Adrenal gland (tissue), 12 donors: ENCODE results near the gene GPAT3. TPM values are rescaled to one million over a fixed set of nuclear protein-coding genes. Genes with fewer than 3 reads are reported as not detected.
"Not testable (repeated sequence)": the region's sequence is repeated elsewhere in the genome, so short reads cannot be mapped to it uniquely, and the experiment has no call there.

ENCODE experiments used
- DNase-seq, 7 donors: peaks; one replicate each; pipeline ENCODE4 v3.0.0-alpha.2; 2019 to 2020
- H3K27ac ChIP-seq, 5 donors: fragments of 200-600 bp; sonication (generic) in 4 of 5; 1 replicate in 3 of 5; 2 replicates in 2 of 5; pipeline versions ENCODE4 v1.5.1 to v1.8.0; 2016 to 2020; ENCODE audit warnings: mild to moderate bottlenecking in 1 of 5
- H3K27me3 ChIP-seq: fragments of 200-600 bp; 2 replicates; pipeline ENCODE4 v1.8.0; 2021
- H3K36me3 ChIP-seq, 2 donors: fragments of 200-600 bp; replicated peaks in 1 of 2; 1 replicate in 1 of 2; 2 replicates in 1 of 2; pipeline versions ENCODE4 v1.5.1 to v1.8.0; 2018 to 2022
- H3K4me1 ChIP-seq, 2 donors: fragments of 200-600 bp; replicated peaks in 1 of 2; 1 replicate in 1 of 2; 2 replicates in 1 of 2; pipeline versions ENCODE4 v1.5.1 to v1.8.0; 2018 to 2021
- H3K4me3 ChIP-seq, 4 donors: fragments of 200-600 bp; sonication (generic) in 3 of 4; one replicate each; pipeline ENCODE4 v1.5.1; 2016 to 2018
- H3K9me3 ChIP-seq, 3 donors: fragments of 200-600 bp; sonication (generic) in 1 of 3; replicated peaks in 1 of 3; 1 replicate in 2 of 3; 2 replicates in 1 of 3; pipeline versions ENCODE4 v1.5.1 to v1.8.0; 2016 to 2021
- POLR2A ChIP-seq, 2 donors: fragments of 450-650 bp; IDR thresholded peaks; one replicate each; pipeline ENCODE4 v1.6.1; 2017; ENCODE audit warnings: antibody characterized with exemption in 2 of 2, mild to moderate bottlenecking in 2 of 2, moderate library complexity in 1 of 2
- WGBS, 4 donors: extraction: QIAGEN DNeasy Blood & Tissue Kit in 2 of 4; methylation state at CpG; one replicate each; pipeline versions ENCODE4 v1.1.5 to v1.1.7; 2013 to 2017; 5-methylcytosine and 5-hydroxymethylcytosine counted together
- intact Hi-C, 2 donors: fragments of 100-400 bp; cut with DNase I; formaldehyde crosslinking; loops; one replicate each; pipeline versions ENCODE4 v1.14.1 to v1.15.0; 2022 to 2023
- polyA plus RNA-seq, 3 donors: library from polyadenylated mRNA; stranded (reverse); fragments of 200-250 nt in 2 of 3; fragments of 350-450 nt in 1 of 3; fragmentation: Illumina TruSeq in 1 of 3; extraction: RNeasy Lipid Tissue Mini Kit (QIAGEN cat#74804) in 1 of 3; gene quantifications; one replicate each; pipeline ENCODE4 v1.2.3, GENCODE V29; 2013 to 2014
- total RNA-seq, 9 donors: library from RNA; depleted of rRNA in 4 of 9; stranded (reverse); fragments of >200 nt in 4 of 9; fragments of 120-200 nt in 1 of 9; fragmentation: NEBNext Ultra II Directional in 1 of 9; extraction: Animal tissue kit (Norgen Biotek cat#: 25700) in 1 of 9; gene quantifications; one replicate each; pipeline versions ENCODE4 v1.1.0 to v1.2.4, GENCODE V29; 2013 to 2023
- TF ChIP-seq, protein P1 (sequence below), 6 experiments: fragments of 450-650 bp in 4 of 6; fragments of 200-600 bp in 2 of 6; sonication (generic) in 1 of 6; IDR thresholded peaks; 1 replicate in 5 of 6; 2 replicates in 1 of 6; pipeline versions ENCODE4 v1.5.1 to v1.8.0; 2016 to 2021; ENCODE audit warnings: antibody characterized with exemption in 6 of 6, mild to moderate bottlenecking in 2 of 6, moderate library complexity in 1 of 6
- donor health status: healthy with polysubstance abuse.
- donor health status: Bipolar disorder and iron deficiency.
- donor health status: DM: yes; HTN: yes; CAD: no.
- donor health status: DM: no; HTN: no; CAD: no.
- donor health status: DM: no; HTN: no; CAD: no.
- donor health status: DM: yes; HTN: yes; CAD: no.

The GPAT3 gene
- total and polyA plus RNA-seq, 12 donors: 0.12 to 15.4 (median 0.98) TPM

DNA sequence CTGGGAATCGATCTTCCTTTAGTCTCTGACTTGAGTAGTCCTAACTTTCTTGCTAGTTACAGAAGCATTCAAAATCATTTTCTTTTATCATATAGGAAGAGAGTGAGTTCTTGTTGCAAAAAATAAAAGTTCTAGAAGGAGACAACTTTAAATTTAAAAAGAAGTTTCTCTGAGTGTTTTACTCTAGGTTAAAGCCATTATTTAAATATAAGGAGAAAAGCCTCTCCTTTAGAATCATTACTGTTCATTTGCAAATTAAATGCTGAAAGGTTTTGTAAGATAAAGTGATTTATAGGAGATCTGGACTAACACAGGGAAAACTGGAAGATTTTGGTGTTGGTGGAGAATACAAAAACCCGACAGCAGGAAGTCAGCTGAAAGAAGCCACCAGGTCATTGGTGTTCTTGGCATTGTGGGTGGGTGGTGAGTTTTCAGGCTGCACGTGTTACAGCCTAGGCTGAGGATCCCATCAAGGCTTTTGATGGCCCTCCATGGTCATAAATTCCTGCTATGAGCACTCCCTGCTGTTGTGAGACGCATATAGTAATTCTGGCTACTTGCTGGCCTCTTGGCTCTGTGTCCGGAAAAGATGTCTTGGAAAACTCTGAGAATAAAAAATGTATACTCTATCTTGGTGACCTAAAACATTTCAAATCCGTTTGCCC lies 81.6 kb downstream of the GPAT3 start:
- no peaks in the 10 kb centered on the region for H3K27me3 ChIP-seq
- DNase-seq: no peak
- no peak overlapping the region for H3K4me3 ChIP-seq
- no peak overlapping the region for H3K27ac ChIP-seq
- WGBS, 4 donors: 65 to 82% (median 79%) methylated on average over 6 of the region's 6 CpGs
- H3K9me3 ChIP-seq: peaks cover 0 to 16% (median 0%) of the 10 kb centered on the region in 3 donors
- peaks cover 10 to 13% of the 10 kb centered on the region in 2 donors for H3K4me1 ChIP-seq
- intact Hi-C loops: no loop called here
- no peak for TF ChIP-seq POLR2A (IDR thresholded peaks at IDR 0.05)
- TF ChIP-seq, protein P1, sequence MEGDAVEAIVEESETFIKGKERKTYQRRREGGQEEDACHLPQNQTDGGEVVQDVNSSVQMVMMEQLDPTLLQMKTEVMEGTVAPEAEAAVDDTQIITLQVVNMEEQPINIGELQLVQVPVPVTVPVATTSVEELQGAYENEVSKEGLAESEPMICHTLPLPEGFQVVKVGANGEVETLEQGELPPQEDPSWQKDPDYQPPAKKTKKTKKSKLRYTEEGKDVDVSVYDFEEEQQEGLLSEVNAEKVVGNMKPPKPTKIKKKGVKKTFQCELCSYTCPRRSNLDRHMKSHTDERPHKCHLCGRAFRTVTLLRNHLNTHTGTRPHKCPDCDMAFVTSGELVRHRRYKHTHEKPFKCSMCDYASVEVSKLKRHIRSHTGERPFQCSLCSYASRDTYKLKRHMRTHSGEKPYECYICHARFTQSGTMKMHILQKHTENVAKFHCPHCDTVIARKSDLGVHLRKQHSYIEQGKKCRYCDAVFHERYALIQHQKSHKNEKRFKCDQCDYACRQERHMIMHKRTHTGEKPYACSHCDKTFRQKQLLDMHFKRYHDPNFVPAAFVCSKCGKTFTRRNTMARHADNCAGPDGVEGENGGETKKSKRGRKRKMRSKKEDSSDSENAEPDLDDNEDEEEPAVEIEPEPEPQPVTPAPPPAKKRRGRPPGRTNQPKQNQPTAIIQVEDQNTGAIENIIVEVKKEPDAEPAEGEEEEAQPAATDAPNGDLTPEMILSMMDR (IDR thresholded peaks at IDR 0.05): no peak
- no peaks in the 10 kb centered on the region for H3K36me3 ChIP-seq

DNA sequence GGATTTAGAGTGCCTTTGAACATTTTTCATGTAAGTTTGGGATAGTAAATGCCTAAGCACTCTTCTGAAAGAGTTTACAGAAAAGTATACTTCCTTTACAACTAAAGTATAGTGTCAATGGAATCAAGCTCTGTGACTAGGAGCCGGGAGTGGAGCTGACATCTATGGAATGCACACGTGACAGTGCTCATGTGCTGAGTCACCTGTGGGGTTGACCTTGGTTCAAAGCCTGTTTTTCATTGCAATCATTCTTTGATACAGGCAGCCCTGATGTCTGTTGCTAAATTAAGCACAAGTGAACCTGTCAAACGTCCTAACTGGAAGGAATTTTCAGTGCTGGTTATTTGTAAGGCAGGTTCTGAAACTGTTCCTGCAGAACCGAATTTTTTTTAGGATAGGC lies 82.5 kb downstream of the GPAT3 start:
- TF ChIP-seq POLR2A (IDR thresholded peaks at IDR 0.05): peak in 1 of 2 donors; percentile 37
- TF ChIP-seq, protein P1 (IDR thresholded peaks at IDR 0.05): no peak
- intact Hi-C loops: no loop called here
- H3K36me3 ChIP-seq: no peaks in the 10 kb centered on the region
- peak overlapping the region in 1 of 5 donors; percentile 24 for H3K27ac ChIP-seq
- peaks cover 10 to 13% of the 10 kb centered on the region in 2 donors for H3K4me1 ChIP-seq
- H3K9me3 ChIP-seq: peaks cover 0 to 6% (median 0%) of the 10 kb centered on the region in 3 donors
- 8 to 13% (median 11%) methylated on average over 4 of the region's 4 CpGs for WGBS, 4 donors
- H3K27me3 ChIP-seq: no peaks in the 10 kb centered on the region
- no peak overlapping the region for H3K4me3 ChIP-seq
- peak; percentile 63 to 86 (median 73) for DNase-seq

DNA sequence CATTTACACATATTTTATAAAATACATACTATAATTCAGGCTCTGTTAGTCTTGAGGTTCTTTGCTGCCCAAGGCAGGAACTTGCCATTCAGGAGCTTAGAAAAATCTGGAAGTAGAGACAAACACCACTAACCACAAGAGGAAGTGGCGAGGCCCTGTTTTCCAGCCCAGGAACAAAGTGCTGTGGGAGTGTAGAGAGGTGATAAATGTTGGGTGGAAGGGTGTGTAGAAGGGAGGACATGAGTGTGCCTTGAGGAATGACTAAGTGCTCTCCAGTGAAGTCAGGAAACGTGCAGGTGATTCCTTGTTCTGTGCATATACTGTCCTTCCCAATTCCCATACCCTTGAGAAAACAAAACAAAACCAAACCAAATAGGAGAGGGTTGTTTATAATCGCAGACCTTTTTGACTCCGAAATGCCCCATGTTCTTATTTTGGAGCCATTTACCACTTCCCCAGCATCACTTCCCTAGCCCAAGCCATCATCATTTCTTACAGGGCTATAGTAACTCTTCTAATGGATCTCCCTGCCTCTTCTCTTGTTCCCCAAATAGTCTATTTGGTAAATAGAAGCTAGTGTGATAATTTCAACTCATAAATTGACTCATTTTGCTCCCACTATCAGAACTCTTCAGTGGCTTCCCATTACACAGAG lies 83.2 kb downstream of the GPAT3 start:
- H3K4me3 ChIP-seq: no peak overlapping the region
- intact Hi-C loops: no loop called here
- no peaks in the 10 kb centered on the region for H3K9me3 ChIP-seq
- TF ChIP-seq, protein P1 (IDR thresholded peaks at IDR 0.05): no peak
- TF ChIP-seq POLR2A (IDR thresholded peaks at IDR 0.05): no peak
- H3K27me3 ChIP-seq: no peaks in the 10 kb centered on the region
- H3K4me1 ChIP-seq: peaks cover 10 to 13% of the 10 kb centered on the region in 2 donors
- 68 to 76% (median 72%) methylated on average over 4 of the region's 4 CpGs for WGBS, 4 donors
- peak in 2 of 7 donors; percentile 9 to 17 for DNase-seq
- peak overlapping the region in 2 of 5 donors; percentile 13 to 24 for H3K27ac ChIP-seq
- H3K36me3 ChIP-seq: no peaks in the 10 kb centered on the region

DNA sequence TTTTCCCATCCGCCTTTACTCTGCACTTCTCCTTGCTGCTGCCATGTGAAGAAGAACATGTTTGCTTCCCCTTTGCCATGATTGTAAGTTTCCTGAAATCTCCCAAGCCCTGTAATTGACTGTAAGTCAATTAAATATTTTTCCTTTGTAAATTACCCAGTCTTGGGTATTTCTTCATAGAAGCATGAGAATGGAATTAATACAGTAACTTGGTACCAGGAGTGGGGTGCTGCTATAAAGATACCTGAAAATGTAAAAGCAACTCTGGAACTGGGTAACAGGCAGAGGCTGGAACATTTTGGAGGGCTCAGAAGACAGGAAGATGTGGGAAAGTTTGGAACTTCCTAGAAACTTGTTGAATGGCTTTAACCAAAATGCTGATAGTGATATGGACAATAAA lies 86.2 kb downstream of the GPAT3 start:
- DNase-seq, H3K27me3 ChIP-seq, H3K9me3 ChIP-seq, H3K36me3 ChIP-seq, H3K4me3 ChIP-seq, H3K27ac ChIP-seq, intact Hi-C loops: not testable (repeated sequence)
- WGBS, 4 donors: 63 to 92% (median 81%) methylated on average over 1 of the region's 1 CpG
- peaks cover 14 to 23% of the 10 kb centered on the region in 2 donors for H3K4me1 ChIP-seq
